A549 (cell line): ENCODE data around the gene AKR7A3.

Source experiments
- POLR2A ChIP-seq: IDR thresholded peaks from 2 replicates; pipeline ENCODE4 v1.6.1; 2012; ENCODE audit warnings: mild to moderate bottlenecking, low read length
- SMC3 ChIP-seq: fragments of >200 bp; sonication (Bioruptor Twin); formaldehyde crosslinking; IDR thresholded peaks from 3 replicates; pipeline ENCODE4 v1.6.1; 2018; ENCODE audit warnings: inconsistent platforms
- TP53 ChIP-seq: fragments of 250-450 bp; sonication (Bioruptor Pico); IDR thresholded peaks from 2 replicates; pipeline ENCODE4 v1.5.0; 2021; ENCODE audit warnings: mild to moderate bottlenecking, moderate library complexity
- TF ChIP-seq, protein P1 (sequence below): fragments of >200 bp; sonication (Bioruptor Twin); formaldehyde crosslinking; IDR thresholded peaks from 3 replicates; pipeline ENCODE4 v1.5.1; 2016
- TF ChIP-seq, protein P2 (sequence below): IDR thresholded peaks from 2 replicates; pipeline ENCODE4 v1.6.1; 2012

DNA sequence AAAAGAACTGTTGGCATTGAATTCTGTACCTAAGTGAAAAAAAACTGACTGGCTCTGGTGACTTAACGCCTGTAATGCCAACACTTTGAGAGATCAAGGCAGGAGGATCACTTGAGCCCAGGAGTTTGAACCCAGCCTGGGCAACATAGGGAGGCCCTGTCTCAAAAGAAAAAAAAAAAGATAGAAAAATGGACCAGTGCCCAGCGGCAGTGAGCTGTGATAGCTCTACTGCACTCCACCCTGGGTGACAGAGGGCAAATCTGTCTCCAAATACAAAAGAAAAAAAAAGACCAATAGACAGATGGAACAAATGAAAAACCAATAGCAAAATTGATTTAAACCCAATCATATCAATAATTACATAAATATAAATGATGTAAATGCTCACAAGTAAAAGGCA lies 674 bp upstream of the AKR7A3 start:
- TF ChIP-seq TP53 (CRISPR knock-in tag) (no peak), SMC3 (no peak), POLR2A (no peak)
- TF ChIP-seq, protein P1, sequence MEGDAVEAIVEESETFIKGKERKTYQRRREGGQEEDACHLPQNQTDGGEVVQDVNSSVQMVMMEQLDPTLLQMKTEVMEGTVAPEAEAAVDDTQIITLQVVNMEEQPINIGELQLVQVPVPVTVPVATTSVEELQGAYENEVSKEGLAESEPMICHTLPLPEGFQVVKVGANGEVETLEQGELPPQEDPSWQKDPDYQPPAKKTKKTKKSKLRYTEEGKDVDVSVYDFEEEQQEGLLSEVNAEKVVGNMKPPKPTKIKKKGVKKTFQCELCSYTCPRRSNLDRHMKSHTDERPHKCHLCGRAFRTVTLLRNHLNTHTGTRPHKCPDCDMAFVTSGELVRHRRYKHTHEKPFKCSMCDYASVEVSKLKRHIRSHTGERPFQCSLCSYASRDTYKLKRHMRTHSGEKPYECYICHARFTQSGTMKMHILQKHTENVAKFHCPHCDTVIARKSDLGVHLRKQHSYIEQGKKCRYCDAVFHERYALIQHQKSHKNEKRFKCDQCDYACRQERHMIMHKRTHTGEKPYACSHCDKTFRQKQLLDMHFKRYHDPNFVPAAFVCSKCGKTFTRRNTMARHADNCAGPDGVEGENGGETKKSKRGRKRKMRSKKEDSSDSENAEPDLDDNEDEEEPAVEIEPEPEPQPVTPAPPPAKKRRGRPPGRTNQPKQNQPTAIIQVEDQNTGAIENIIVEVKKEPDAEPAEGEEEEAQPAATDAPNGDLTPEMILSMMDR = no peak
- TF ChIP-seq, protein P2, sequence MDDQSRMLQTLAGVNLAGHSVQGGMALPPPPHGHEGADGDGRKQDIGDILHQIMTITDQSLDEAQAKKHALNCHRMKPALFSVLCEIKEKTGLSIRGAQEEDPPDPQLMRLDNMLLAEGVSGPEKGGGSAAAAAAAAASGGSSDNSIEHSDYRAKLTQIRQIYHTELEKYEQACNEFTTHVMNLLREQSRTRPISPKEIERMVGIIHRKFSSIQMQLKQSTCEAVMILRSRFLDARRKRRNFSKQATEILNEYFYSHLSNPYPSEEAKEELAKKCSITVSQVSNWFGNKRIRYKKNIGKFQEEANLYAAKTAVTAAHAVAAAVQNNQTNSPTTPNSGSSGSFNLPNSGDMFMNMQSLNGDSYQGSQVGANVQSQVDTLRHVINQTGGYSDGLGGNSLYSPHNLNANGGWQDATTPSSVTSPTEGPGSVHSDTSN = no peak
